ENCODE data around the gene APBB2.
"Not testable (repeated sequence)": the region's sequence is repeated elsewhere in the genome, so short reads cannot be mapped to it uniquely, and the experiment has no call there.

Gene APBB2

DNA sequence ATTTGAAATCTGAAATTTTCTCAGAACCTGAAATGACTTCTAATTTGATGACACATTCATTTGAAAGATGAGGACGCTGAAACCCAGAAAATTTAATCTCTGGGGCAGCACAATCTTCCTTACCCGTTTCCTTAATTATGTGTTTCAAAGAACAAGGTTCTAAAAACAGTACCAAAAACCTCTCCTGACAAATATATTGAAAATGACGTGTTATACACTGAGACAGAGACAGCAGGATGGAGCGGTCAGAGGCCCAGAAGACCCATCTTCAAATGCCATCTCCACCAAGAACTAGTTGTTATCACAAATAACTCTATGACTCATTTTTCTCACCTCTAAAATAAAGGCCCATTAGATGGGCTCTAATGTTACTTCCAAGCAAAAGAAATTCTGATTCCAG lies 287.3 kb downstream of the APBB2 start:
- FAIRE-seq, result no peak

- FAIRE-seq, result no peak
These were observed 289.6 kb downstream of the APBB2 start for GRCh38 chr4:40924793-40925117.

GRCh38 chr4:40924096-40924792 lies 290.1 kb downstream of the APBB2 start:
- no peak for FAIRE-seq

- no peak for FAIRE-seq
These were observed 290.8 kb downstream of the APBB2 start for GRCh38 chr4:40923316-40924095.

DNA sequence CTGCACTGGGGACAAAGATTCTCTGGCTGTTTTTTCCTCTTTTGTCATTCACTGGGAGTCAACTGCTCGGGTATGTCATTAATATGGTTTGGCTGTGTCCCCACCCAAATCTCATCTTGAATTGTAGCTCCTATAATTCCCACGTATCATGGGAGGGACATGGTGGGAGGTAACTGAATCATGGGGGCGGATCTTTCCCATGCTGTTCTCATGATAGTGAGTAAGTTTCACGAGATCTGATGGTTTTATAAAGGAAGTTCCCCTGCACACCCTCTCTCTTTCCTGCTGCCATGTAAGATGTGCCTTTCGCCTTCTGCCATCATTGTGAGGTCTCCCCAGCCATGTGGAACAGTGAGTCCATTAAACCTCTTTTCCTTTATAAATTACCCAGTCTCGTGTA lies 294.4 kb downstream of the APBB2 start:
- FAIRE-seq, result not testable (repeated sequence)

- no peak for FAIRE-seq
These were observed 296.0 kb downstream of the APBB2 start for GRCh38 chr4:40918330-40918729.

GRCh38 chr4:40916880-40917279 lies 297.5 kb downstream of the APBB2 start:
- no peak for FAIRE-seq

DNA sequence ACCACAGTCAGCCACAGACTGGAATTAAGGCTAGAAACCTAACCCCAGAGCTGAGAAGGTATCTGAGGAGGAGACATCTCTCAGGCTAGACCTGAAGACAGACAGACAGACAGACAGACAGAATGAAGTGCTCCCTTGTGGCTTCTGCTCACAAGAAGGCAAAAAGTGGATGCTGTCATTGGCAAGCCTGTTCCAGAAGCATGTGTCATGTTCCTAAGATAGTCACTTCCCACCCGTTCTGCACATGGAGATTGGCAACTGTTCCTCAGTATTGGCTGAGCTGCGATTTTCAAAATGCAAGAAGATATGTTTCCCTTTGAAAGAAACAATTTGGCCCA lies 298.2 kb downstream of the APBB2 start:
- no peak for FAIRE-seq

- FAIRE-seq, result no peak
These were observed 298.8 kb downstream of the APBB2 start for GRCh38 chr4:40915318-40916217.

- FAIRE-seq, result no peak
These were observed 301.7 kb downstream of the APBB2 start for GRCh38 chr4:40912460-40913184.

DNA sequence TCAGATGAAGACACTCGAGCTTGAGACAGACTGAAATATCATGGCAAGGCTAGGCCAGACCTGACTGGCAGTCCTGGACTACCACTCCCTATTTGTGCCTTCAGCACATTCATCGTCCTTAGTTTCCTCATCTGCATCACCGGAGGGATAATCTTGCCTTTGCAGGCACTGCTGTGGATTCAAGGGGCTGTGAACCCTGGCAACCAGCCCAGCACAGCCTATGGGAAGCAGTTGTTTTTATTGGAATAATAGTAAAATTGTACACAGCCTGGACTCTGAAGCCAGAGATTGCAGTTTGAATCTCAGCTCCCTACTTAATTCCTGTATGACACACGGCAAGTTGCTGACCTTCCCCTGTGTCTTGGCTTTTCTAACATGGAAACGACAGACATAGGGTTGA lies 303.6 kb downstream of the APBB2 start:
- FAIRE-seq, result no peak

GRCh38 chr4:40909363-40909876 lies 304.9 kb downstream of the APBB2 start:
- no peak for FAIRE-seq

- no peak for FAIRE-seq
These were observed 305.5 kb downstream of the APBB2 start for GRCh38 chr4:40908702-40909362.

DNA sequence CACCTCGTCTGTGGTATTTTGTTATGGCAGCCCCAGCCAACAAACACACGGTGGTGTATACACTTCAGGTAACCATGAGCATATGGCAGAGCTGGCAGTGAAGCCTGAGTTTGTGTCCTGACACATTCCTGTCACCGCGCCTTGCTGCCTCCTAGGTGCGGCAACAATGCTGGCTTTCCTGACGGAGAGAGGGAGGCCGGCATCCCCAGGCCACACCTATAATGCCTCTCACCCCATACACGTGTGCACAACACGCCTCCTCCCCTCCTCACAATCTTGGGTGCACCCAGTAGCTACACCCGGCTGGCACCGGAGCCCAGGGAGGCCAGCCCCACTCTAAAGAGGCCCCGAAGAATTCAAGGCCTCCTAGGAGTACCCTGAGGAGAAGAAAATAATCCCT lies 306.0 kb downstream of the APBB2 start:
- no peak for FAIRE-seq

DNA sequence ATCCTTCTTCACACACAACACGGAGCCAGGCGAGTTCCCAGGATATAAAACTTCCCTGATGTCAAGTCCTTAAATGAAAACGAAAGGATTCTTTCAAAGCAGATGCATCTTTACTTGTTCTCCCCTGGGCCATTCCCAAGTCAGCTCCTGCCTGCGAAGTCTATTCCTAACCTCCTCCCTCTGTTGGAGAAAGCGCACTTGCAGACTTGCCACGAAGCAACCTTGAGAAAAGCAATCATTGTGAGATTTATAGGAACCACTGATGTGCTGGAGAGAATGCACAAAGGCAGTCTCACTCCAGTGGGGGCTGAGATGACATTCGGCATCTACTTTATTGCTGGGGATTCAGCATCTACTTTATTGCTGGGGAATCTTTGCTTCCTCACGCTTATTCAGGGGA lies 308.9 kb downstream of the APBB2 start:
- FAIRE-seq, result no peak

- not testable (repeated sequence) for FAIRE-seq
These were observed 313.8 kb downstream of the APBB2 start for GRCh38 chr4:40900531-40900930.

- FAIRE-seq, result no peak
These were observed 316.7 kb downstream of the APBB2 start for GRCh38 chr4:40897557-40898203.

- no peak for FAIRE-seq
These were observed 323.6 kb downstream of the APBB2 start for GRCh38 chr4:40890764-40891163.

DNA sequence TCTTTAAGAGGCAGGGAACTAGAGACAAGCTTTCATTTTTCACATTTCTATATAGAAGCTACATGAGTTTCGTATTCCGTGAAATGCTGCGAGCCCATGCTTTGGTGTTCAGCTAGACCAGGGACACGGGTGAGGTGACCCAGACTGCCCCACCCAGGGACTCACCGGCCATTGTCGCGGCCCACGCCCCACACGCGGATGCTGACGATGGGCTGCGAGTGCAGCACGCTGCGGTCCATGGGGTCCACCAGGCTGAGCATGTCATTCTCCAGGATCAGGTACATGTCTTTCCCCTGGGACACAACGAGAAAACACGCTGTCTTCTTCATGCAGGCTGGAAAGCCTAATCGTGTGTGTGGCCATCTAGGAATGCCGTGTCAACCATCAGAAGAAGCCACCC lies 324.1 kb downstream of the APBB2 start:
- FAIRE-seq, result no peak

GRCh38 chr4:40888933-40889332 lies 325.4 kb downstream of the APBB2 start:
- FAIRE-seq, result no peak

GRCh38 chr4:40887764-40888131 lies 326.6 kb downstream of the APBB2 start:
- FAIRE-seq, result no peak
